Stimulated activated CD8-positive, alpha-beta memory T cell treated with anti-CD3 and anti-CD28 coated beads, Interleukin-7, amount 100 ng/mL, for 48 hours (primary cell): ENCODE data around the gene ABHD14A.
"Not testable (repeated sequence)": the region's sequence is repeated elsewhere in the genome, so short reads cannot be mapped to it uniquely, and the experiment has no call there.

Experiments
- DNase-seq, 2 donors: peaks; one replicate each; pipeline ENCODE4 v3.0.0-alpha.2; 2020; ENCODE audit warnings: low read depth in 1 of 2; ENCODE audit errors: extremely low read depth in 1 of 2

Gene ABHD14A

DNA sequence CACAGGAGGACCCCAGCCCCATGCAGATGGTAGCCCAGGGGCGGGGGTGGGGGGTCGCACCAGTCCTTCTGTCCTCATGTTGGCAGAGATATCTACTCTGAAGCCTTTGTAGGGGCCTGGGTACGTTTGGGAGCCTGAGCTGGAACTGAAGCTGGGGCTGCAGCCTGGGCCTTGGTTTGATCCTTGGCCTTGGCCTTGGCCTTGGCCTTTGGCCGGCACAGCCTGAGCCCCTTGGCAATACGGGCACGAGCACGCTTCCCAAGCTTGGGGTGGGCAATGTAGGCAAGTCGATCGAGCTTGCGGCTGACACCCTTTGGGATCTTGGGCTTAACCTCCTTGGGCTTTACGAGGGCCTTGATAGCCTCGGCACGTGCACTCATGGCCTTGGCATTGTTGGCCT lies 18.8 kb downstream of the ABHD14A start:
- not testable (repeated sequence) for DNase-seq

GRCh38 chr3:51994530-51994929 lies 19.7 kb downstream of the ABHD14A start:
- no peak for DNase-seq

DNA sequence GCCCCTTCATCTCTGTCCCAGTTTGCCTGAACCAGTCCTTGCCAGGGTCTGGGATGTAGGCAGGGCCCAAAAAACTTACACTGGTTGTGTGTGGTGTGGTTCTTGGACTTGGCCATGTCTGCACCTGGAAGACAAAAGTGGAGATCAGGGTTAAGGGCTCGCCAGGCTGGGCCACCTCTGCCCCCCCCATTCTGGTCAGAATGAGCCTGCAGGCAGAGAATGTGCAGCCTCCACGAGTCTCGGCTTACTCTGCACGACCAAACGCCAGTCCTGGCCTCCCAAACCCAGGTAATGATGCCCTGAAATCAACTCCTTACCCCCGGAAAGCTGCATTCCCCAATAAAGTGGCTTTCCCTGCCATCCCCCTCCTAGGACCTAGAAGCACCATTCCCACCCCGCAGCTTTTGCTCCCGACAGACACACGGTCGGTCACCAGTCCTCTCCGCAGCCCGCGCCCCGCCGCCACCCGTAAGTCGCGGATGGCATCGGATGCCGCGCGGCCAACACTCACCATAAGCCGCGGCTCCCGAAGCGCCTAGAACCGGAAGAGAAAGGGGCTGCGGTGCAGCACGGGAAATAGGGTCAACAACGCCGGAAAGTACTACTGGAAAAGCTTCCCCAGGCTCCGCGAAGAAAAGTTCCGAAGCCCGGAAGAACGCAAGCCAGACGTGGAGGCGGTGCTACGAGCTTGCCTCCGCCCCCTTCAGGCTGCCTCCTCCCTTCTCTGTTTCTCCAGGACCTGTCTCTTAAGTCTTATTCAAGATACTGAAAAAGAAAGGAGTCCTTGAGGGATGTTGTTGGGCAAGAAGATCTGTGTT lies 20.7 kb downstream of the ABHD14A start, which contains the start of gene RPL29:
Gene RPL29 (minus strand): TSS at position 550 of the 818 bp plus-strand sequence. CDS start 434 bp downstream, at position 116.
- DNase-seq = peak; percentile 74 to 84

GRCh38 chr3:51997172-51997571 lies 22.3 kb downstream of the ABHD14A start:
- DNase-seq = no peak

DNA sequence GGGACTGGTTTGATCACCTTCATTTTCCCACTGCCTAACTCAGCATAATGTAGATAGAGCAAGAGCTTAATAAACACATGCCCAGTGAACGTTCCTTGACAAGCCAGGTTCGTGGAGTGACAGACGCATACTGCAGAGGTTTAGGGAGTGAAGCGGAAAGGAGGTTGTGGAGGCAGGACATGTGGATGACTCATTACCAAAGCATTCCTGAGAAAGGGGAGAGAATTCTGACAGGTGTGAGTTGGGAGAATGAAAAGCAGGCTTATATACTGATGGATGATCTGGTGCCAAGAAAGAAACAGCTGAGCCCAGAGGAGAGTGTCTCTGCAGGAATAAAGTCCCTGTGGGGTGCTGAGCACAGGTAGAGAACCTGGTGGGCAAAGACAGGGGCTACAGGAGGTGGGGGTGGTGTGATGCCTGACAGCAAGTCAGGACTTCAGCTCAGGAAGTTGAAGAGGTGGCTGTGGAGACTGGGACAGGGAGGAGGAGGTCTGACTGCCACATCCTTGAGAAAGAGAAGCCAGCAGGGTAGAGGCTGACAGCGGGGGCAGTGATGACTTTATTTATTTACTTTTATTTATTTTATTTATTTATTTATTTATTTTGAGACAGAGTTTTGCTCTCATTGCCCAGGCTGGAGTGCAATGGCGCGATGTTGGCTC lies 23.2 kb downstream of the ABHD14A start:
- DNase-seq = no peak

DNA sequence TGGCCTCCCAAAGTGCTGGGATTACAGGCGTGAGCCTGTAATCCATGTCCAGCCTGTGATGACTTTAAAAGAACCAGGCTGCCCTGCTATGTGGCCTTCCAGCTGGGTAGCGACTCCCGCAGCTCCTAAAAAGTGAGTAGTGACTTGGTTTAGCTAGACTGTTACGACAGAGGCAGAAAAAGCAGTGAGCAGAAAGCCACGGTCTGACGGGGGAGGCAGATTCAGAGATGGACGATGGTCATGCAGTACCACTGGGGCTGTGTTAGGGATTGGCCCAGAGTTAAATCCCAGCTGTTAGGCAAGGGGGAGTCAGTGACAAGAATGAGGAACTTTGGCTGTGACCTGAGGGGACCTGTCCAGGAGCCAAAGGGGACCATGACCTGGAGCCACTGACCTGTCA lies 23.9 kb downstream of the ABHD14A start:
- DNase-seq = no peak

DNA sequence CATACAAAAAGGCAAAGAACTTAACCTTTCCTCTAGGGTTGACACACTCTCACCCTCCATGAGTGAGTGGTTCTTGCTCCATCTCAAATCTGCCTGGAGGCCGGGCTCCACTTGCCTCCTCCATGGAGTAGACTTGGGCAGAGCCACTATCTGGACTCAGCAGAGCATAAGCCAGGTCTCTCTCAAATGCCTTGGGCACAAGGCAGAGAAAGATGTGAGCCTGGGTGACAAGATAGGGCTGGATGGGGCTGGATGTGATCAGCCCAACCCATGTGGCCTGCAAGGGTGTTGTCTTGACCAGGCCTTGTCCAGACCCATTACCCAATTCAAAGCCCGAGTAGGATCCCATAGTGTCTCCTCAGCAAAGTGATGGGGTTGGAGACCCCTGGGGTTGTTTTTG lies 25.0 kb downstream of the ABHD14A start:
- no peak for DNase-seq

DNA sequence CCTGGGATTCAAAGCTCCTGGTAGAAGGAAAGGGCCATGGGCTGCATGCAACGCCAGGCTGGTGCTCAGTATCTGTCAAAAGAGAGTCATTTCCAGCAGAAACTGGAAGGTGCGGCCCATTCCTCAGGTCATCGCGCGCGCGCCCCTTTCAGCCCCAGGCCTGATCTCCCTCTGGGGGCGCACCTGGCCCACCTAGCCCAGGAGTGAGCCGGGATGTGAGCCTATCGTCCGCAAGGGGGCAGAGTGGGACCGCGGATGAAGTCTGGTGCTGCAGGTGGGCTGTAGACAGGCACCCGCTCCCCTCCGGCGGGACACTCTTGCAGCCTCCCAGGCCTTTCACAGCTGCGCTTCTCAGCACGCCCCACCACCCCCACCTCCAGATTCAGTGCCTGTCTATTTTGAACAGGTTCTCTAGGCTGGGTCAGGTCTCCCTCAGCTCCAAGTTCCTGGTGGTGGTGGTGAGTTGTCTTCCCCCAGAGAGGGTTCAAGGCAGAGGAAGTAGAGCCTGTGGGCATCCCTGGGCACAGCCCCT lies 26.6 kb downstream of the ABHD14A start:
- DNase-seq = peak; percentile 63 to 74

GRCh38 chr3:52002748-52003147 lies 27.9 kb downstream of the ABHD14A start:
- DNase-seq = no peak

- no peak for DNase-seq
Measured at GRCh38 chr3:52004163-52004787, 29.4 kb downstream of the ABHD14A start.

- no peak for DNase-seq
Measured at GRCh38 chr3:52004906-52005395, 30.1 kb downstream of the ABHD14A start.

DNA sequence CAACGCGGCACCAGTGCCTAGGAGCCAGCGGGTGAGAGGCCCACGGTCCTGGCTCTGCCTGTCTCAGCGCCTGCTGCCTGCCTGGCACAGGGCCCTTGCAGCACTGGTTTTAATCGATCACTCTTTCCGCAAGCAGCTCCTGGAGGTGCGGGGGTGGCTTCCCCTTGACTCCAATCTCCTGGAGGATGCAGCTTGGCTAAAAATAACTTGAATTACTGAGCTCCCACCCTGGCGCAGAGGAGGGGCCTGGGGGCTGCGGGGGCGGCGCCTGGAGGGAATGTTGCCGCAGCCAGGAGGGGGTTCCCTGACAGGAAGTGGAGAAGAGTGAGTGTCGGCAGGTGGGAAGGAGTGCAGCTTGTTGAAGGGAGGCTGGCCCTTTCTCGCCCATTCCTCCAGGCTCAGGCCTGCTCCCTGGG lies 30.7 kb downstream of the ABHD14A start:
- DNase-seq = no peak

DNA sequence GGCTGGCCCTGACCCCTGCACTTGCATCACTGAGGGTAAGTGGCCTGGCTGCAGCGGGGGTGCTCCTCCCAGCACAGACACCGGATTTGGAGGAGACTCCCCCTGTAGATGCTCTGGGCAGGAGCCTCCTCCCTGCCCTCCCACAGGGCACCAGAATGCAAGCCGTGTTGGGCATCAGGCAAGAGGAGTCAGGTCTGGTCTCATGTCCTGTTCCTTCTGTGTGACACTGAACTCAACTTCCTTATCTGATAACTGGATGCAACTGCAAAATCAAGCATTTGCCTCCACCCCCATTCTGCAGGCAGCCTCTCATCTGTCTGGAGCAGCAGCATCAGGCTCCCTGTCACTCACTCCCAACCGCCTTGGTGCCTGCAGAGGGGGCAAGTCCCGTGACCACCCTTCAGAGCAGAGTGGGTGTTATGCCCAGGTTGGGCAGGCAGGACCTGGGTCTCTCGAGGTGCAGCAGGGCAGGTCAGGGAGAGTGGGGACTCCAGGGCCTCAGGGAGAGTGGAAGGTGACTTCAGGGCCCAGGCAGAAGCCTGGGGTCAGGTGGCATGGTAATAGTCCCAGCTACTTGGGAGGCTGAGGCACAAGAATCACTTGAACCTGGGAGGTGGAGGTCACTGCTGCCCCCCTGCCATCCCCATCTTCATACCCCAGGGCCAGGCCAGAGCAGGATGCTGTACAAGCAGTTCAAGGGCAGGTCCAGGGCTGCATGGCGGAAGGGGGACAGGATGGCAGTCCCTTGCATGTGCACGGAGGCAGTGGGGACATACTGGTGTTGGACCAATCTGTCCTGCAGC lies 31.4 kb downstream of the ABHD14A start:
- DNase-seq = no peak

- DNase-seq = no peak
Measured at GRCh38 chr3:52006820-52007133, 31.9 kb downstream of the ABHD14A start.

GRCh38 chr3:52007291-52007690 lies 32.4 kb downstream of the ABHD14A start:
- DNase-seq = no peak

- no peak for DNase-seq
Measured at GRCh38 chr3:52010431-52010830, 35.6 kb downstream of the ABHD14A start.

GRCh38 chr3:52012699-52013098 lies 37.8 kb downstream of the ABHD14A start:
- DNase-seq = no peak

GRCh38 chr3:52013802-52014598 lies 39.1 kb downstream of the ABHD14A start:
- DNase-seq = no peak

- no peak for DNase-seq
Measured at GRCh38 chr3:52014613-52015012, 39.7 kb downstream of the ABHD14A start.
